Epithelial cell of proximal tubule (primary cell): ENCODE data around the gene ADCY6. TPM values are rescaled to one million over a fixed set of nuclear protein-coding genes. Genes with fewer than 3 reads are reported as not detected.

Experiments
- DNase-seq: peaks from one replicate; pipeline ENCODE4 v3.0.0-alpha.2; 2011; ENCODE audit warnings: low read depth
- H3K4me3 ChIP-seq: 2 replicates; pipeline ENCODE4 v1.5.1; 2011; ENCODE audit warnings: low read depth, mild to moderate bottlenecking, low read length
- total RNA-seq: library from RNA; depleted of rRNA; stranded (reverse); fragments of >200 nt; gene quantifications from 2 replicates; pipeline ENCODE4 v1.2.3, GENCODE V29; 2015
- TF ChIP-seq, protein P1 (sequence below): conservative IDR thresholded peaks from 2 replicates; pipeline ENCODE4 v1.5.1; 2012; ENCODE audit warnings: low read depth, mild to moderate bottlenecking, low read length

Gene ADCY6
- total RNA-seq, 1 donor from 2014 or later, result 21.6 TPM

DNA sequence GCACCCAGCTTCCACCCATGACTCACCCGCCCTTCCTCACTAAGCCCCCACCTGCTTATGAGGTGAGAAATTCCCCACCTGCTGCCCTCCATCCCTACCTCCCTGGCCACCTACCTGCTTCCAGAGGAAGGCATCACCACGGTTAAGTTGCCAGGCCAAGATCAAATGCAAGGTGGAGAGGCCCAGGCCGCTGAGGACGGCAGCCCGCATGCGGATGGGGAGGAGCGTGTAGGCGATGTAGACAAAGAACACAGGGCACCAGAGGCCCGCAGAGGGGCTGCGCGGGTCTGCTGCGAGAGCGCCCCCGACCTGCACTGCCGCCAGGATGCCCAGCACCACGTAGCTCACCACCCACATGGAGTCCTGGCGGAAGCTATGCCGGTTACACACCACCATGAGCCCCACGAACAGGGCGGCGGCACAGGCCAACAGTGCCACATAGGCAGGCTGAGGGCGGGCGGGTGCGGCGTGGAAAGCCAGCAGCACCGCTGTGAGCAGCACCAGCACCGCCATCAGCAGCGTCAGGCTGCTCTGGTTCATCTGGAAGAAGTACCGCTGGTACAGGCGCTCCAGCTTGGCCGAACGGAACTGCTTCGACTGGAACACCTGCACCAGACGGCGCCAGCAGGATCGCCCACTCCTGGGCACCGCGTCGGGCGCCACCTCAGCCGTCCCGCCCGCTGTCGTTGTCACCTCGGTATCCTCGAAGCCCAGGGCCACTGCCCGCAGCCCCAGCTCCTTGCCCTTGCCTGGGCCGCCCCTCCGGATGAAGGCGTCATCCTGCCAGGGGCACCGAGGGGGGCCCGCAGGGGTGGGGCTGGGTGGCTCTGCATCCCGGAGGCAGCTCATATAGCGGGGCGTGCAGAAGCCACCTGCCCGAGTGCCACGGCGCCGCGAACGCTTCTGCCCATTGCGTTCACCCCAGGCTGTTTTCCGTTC is 6.2 kb downstream of the ADCY6 start:
- TF ChIP-seq, protein P1, sequence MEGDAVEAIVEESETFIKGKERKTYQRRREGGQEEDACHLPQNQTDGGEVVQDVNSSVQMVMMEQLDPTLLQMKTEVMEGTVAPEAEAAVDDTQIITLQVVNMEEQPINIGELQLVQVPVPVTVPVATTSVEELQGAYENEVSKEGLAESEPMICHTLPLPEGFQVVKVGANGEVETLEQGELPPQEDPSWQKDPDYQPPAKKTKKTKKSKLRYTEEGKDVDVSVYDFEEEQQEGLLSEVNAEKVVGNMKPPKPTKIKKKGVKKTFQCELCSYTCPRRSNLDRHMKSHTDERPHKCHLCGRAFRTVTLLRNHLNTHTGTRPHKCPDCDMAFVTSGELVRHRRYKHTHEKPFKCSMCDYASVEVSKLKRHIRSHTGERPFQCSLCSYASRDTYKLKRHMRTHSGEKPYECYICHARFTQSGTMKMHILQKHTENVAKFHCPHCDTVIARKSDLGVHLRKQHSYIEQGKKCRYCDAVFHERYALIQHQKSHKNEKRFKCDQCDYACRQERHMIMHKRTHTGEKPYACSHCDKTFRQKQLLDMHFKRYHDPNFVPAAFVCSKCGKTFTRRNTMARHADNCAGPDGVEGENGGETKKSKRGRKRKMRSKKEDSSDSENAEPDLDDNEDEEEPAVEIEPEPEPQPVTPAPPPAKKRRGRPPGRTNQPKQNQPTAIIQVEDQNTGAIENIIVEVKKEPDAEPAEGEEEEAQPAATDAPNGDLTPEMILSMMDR, result no peak
- no peak for DNase-seq
- no peak overlapping the region for H3K4me3 ChIP-seq

DNA sequence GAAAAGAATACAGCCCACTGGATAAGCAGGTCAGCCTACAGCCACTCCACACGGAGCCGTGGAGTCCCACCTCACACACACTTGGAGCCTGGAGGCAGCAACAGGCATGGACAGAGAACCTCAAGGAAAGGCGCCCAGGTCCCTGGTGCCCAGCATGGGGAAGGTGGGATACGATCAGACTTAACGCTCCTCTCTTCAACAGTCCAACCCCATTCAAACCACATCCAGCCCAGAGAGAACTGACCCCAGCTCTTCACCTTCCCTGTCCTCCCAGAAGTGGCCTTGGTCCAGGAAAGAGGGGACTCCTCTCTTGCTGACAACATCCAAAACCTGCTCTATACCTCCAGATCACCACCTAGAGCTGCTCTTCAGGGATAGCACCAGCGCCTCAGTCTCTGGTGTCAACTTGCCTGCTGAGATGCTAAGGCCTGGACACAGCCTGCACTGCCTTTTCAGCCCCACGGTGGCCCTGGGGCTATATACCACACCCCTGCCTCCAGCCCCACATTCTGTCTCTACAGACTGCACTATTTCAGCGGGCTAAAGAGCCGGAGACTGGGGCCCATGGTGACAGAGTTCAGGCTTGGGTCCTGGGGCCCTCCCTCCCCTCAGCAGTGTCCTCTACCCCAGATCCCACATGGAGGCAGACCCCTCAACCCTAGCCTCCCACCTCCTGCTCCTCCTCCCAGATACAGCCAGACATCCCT is 7.0 kb downstream of the ADCY6 start:
- no peak overlapping the region for H3K4me3 ChIP-seq
- TF ChIP-seq, protein P1, result no peak
- DNase-seq, result no peak

DNA sequence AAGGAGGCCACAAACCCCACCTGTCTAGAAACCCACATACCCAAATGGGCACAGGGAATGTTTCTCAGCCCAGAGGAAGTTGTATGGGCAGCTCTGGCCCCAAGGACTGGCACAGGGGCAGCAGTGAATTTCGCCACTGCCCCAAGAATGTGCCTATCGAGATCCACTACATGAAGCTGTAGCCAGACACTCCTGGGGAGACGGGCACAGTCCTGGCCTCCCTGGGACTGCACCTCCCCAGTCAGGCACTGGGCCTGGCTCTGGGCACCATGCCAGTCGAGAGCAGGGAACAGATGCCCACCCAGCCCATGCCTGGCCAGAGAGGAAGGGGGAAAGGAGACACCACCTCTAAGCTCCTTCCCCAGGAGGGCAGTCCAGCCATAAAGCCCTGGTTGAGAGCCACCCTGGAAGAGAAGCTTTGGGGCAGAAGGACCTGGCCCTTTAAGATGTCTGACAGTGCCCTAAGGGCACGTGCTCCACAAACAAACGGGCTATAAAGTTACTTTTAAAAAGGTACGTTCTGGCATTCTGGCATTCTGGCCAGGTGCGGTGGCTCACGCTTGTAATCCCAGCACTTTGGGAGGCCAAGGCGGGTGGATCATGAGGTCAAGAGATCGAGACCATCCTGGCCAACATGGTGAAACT is 8.4 kb downstream of the ADCY6 start:
- DNase-seq, result no peak
- TF ChIP-seq, protein P1, result no peak
- H3K4me3 ChIP-seq, result no peak overlapping the region

DNA sequence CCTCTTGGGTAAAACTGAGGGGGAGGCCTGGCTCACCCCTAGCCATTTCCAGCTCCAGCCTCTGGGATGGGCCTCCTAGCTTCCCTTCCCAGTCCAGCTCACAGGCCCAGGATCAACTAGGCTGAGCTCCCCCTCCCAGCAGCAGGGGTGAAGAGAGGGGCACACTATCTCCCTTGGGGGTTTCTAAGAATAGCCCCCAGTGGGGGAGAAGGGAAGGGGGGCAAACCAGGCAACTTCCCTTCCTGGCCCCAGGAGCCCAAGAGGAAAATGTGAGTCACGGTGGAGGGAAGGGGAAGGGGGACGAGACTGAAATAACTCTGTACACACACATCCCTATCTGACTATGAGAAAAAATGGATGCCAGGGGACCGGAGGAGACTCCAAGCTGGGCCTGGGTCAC is 9.0 kb downstream of the ADCY6 start:
- TF ChIP-seq, protein P1, result no peak
- DNase-seq, result no peak
- no peak overlapping the region for H3K4me3 ChIP-seq

DNA sequence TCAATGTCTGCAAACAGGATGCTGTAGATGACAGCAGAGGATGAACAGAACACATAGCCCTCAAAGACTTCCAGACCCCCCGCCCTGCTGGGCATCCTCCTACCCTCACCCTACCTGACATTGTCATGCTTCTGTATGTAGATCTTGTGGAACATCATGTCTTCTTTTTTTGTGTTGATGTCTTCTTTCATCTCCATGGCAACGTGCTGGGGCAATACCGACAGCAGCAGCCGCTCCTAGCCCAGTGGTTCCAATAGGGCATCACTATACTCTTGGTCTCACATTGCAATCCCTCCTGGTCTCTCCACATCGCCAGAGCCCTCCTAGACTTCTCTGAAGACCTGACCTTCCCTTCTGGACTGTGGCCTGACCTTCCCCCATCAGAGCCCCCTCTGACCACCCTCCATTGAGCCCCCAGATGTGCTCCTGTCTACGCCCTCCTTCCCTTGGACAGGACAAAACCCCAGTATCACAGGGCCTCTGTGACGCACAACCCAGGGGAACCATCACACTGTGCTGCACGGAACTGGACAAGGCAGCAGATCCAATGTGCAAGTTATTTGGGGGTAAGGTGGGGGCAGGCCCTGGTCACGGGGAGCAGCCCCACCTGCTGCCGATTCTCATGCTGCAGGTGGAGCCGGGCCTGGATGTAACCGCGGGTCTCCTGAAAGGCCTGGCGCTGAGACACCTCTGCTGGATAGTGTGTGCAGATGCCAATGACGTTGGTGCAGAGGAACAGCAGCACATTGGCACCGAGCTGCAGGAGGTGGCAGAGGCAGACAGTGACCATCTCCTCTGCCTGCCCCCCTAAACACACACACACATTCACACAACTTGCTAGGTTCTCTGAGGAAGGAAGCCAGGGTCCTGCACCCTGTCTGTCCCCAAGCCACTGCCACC is 11.1 kb downstream of the ADCY6 start:
- DNase-seq, result no peak
- no peak overlapping the region for H3K4me3 ChIP-seq
- TF ChIP-seq, protein P1, result no peak

DNA sequence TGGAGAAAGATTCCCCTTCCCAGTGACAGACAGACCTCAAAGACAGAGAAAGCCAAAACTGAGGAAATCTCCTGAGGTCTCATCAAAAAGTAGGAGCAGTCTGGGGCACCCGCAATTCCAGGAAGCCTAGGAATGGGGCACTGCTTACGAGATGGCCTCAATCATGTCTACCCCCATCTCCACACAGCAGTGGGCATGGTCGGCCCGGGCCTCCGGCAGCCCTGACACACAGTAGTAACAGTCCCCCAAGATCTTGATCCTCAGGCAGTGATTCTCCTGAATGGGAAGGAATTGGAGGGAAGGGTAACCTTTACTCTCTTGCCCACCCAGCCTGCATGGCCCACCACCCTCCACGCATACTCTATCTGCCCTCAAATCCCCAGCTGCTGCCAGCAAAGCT is 11.9 kb downstream of the ADCY6 start:
- no peak overlapping the region for H3K4me3 ChIP-seq
- TF ChIP-seq, protein P1, result no peak
- no peak for DNase-seq
